ENCODE results near the gene SLC5A11. TPM values are rescaled to one million over a fixed set of nuclear protein-coding genes. Genes with fewer than 3 reads are reported as not detected.
"Not testable (repeated sequence)": the region's sequence is repeated elsewhere in the genome, so short reads cannot be mapped to it uniquely, and the experiment has no call there.

SLC5A11 gene
- total RNA-seq, 2 donors from 2014 or later = not detected

DNA sequence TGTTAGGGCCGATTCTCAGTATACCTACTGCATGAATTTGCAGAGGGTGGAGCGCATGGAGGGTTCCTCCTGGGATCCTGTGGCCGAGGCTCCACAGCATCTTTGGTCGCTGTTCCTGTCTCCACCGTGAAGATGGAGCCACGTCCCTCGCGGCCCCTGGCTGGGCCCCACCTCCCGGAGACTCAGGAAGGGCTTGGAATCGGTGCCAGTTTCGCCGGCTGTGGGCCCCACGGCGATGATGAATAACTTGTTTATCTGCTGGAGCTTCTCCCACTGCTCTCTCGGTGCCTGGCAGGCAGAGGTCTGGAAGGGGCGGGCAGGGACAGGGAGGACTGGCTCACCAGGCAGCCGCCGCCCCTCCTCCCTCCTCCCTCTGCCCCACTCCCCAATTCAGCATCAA, 8.1 kb downstream of the SLC5A11 start:
- peak; percentile 78 for DNase-seq (ENCODE audit: low spot score)
- intact Hi-C loops (cut with DNase I) = no loop called here

DNA sequence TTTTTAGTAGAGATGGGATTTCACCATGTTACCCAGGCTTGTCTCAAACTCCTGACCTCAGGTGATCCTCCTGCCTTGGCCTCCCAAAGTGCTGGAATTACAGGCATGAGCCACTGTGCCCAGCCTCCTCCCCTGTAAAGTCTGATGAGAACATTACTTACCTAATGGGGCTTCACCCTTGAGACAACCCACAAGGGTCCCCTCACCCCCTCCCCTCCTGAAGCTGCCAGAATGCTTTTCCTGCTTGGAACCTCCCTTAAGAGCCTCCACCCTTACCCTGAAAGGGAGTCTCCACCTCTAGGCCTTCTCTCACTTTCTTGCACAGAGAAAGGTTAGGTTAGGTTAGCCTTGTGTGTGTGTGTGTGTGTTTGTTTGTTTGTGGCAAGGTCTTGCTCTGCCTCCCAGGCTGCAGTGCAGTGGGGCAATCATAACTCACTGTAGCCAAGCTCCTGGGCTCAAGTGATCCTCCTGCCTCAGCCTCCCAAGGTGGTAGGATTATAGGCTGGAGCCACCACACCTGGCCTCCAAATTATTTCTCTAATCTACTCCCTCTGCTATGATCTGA, 8.9 kb downstream of the SLC5A11 start:
- DNase-seq (ENCODE audit: low spot score) = peak; percentile 5
- intact Hi-C loops (cut with DNase I) = no loop called here

- no peak for DNase-seq (ENCODE audit: low spot score)
- intact Hi-C loops (cut with DNase I) = no loop called here
Observed at GRCh38 chr16:24855678-24856077, 9.9 kb downstream of the SLC5A11 start.

DNA sequence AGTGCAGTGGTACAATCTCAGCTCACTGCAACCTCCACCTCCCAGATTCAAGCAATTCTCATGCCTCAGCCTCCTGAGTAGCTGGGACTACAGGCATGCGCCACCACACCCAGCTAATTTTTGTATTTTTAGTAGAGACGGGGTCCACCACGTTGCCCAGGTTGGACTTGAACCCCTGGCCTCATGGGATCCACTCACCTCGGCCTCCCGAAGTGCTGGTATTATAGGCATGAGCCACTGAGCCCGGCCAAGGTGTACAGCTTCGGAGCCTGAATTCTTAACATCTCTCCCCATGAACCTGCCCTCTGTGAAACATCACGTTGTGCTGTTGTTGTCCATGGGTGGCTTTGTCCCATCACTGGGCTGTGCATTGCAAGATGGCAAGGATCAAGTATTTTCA, 11.1 kb downstream of the SLC5A11 start:
- peak; percentile 22 for DNase-seq (ENCODE audit: low spot score)
- intact Hi-C loops (cut with DNase I) = not testable (repeated sequence)

GRCh38 chr16:24858219-24859041, 12.7 kb downstream of the SLC5A11 start:
- intact Hi-C loops (cut with DNase I) = no loop called here
- peak; percentile 78 for DNase-seq (ENCODE audit: low spot score)

GRCh38 chr16:24861461-24861860, 15.7 kb downstream of the SLC5A11 start:
- intact Hi-C loops (cut with DNase I) = no loop called here
- DNase-seq (ENCODE audit: low spot score) = no peak

DNA sequence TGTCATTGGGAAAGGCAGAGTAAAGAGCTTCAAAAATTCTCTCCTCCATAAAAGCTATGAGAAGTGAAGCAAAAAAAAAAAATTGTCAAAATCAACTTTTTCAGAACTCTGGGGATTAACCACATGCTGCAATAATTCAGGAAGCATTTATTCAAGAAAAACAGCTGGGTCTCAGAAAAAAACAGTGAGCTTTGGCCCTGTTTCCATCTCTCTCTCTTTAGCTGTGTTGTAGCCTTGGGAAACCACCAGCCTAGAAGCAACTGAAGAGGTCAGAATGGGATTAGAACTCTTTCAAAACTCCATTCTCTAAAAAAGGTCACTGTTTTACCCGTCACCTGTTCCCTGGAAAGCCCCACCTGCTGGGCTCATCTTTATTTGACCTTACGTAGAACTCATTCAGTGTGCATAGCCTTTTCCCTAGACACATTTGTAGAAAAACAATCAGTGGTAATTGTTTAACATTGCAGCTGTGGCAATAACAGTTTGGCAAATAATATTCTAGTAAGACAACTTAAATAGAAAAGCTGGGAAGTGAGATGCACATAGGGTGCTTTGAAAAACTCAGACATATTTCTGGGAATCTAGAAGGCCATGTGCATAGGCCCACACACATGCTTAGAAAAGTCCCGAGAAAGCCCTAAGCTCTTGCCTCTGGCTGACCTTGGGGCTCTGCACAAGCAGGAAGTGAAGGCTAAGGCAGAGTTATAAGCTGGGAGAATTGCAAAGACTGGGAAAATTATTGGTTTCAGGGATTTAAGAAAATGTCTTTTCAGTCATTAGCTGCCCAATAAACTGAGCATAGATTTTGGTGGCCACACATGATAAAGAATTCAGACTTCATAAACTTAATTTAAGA, 18.0 kb downstream of the SLC5A11 start:
- intact Hi-C loops (cut with DNase I) = no loop called here
- no peak for DNase-seq (ENCODE audit: low spot score)

DNA sequence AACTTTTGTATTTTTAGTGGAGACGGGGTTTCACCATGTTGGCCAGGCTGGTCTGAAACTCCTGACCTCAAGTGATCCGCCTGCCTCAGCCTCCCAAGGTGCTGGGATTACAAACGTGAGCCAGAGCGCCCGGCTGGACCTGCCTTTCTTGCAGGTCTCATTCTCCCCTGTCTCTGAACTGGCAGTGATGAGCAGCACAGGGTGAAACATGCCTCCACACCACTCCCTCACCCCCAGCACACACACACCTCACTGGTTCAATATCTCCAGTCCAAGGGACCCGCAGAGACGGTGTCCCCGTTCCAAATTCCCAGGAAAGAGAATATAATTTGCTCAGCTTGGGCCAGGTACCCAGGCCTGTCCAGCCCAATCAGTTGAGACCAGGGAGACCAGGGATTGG, 23.3 kb downstream of the SLC5A11 start:
- intact Hi-C loops (cut with DNase I) = no loop called here
- DNase-seq (ENCODE audit: low spot score) = no peak

GRCh38 chr16:24871891-24872290, 26.1 kb downstream of the SLC5A11 start:
- intact Hi-C loops (cut with DNase I) = loop anchor here in 1 of 2 donors (1.0 kb wide), 1 partner anchor 26 kb away; no protein-coding TSS in a partner anchor
- no peak for DNase-seq (ENCODE audit: low spot score)

- no peak for DNase-seq (ENCODE audit: low spot score)
- intact Hi-C loops (cut with DNase I) = no loop called here
Observed at GRCh38 chr16:24873028-24873427, 27.3 kb downstream of the SLC5A11 start.

GRCh38 chr16:24875466-24875865, 29.7 kb downstream of the SLC5A11 start:
- no peak for DNase-seq (ENCODE audit: low spot score)
- intact Hi-C loops (cut with DNase I) = no loop called here

DNA sequence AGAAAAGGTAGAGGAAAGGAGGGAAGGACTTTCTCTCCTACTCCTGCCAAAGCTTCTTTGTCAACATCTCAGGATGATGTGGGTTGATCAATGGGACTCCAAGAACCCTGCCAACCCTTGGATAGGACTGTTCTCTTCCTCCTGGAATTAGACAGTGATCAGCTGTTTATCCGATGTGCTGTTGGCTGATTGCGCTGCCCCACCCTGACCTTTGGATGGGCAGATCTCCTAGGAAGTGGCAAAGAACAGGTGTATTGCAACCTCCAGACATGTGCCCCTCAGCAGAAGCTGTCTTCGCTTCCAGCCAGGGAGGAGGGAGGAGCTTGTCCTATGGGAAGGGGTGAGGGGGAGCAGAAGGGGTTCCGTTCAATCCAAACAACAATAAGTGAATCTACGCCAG, 30.5 kb downstream of the SLC5A11 start:
- DNase-seq (ENCODE audit: low spot score) = no peak
- intact Hi-C loops (cut with DNase I) = no loop called here

- intact Hi-C loops (cut with DNase I) = no loop called here
- no peak for DNase-seq (ENCODE audit: low spot score)
Observed at GRCh38 chr16:24879684-24880083, 33.9 kb downstream of the SLC5A11 start.

- DNase-seq (ENCODE audit: low spot score) = no peak
- intact Hi-C loops (cut with DNase I) = no loop called here
Observed at GRCh38 chr16:24883714-24884151, 38.0 kb downstream of the SLC5A11 start.

DNA sequence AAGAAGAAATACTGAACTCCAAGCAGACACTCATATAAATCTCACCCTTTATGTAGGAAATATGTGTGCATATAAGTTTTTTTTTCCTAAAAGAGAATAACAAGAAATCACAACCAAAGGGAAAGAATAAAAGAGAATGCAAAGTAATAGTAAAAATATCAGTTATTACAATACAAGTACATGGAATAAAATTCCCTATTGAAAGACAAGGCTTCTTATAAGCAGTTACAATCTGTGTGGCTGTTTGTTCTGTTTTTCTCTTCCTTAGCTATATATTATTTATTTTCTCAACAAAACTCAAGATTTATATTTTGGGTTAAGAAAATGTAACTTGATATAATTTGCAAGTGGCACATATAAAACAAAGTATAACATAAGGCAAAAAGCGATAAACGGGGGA, 41.7 kb downstream of the SLC5A11 start:
- no peak for DNase-seq (ENCODE audit: low spot score)
- intact Hi-C loops (cut with DNase I) = no loop called here

DNA sequence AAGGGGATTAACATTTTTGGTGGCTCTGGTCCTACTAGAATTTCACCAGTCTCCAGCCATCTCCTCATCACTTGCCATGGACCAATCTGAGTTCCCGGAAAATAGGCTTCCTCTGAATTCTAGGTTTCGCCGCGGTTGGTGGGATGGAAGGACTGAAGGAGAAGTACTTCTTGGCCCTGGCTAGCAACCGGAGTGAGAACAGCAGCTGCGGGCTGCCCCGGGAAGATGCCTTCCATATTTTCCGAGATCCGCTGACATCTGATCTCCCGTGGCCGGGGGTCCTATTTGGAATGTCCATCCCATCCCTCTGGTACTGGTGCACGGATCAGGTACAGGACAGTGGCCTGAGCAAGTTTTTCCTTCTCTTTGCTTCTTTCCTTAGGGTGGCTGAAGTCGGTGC, 45.0 kb downstream of the SLC5A11 start:
- intact Hi-C loops (cut with DNase I) = no loop called here
- DNase-seq (ENCODE audit: low spot score) = peak; percentile 60

GRCh38 chr16:24896439-24896838, 50.7 kb downstream of the SLC5A11 start:
- DNase-seq (ENCODE audit: low spot score) = peak; percentile 2
- intact Hi-C loops (cut with DNase I) = no loop called here

DNA sequence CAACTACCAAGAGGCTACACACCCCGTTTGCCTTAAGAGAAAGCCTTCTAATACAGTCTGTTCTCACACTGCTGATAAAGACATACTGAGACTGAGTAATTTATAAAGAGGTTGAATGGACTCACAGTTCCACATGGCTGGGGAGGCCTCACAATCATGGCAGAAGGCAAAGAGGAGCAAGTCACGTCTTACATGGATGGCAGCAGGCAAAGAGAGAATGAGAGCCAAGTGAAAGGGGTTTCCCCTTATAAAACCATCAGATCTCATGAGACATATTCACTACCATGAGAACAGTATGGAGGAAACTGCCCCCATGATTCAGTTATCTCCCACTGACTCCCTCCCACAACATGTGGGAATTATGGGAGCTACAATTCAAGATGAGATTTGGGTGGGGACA, 51.8 kb downstream of the SLC5A11 start:
- peak; percentile 1 for DNase-seq (ENCODE audit: low spot score)
- intact Hi-C loops (cut with DNase I) = not testable (repeated sequence)

GRCh38 chr16:24900230-24900629, 54.5 kb downstream of the SLC5A11 start:
- intact Hi-C loops (cut with DNase I) = no loop called here
- DNase-seq (ENCODE audit: low spot score) = no peak

DNA sequence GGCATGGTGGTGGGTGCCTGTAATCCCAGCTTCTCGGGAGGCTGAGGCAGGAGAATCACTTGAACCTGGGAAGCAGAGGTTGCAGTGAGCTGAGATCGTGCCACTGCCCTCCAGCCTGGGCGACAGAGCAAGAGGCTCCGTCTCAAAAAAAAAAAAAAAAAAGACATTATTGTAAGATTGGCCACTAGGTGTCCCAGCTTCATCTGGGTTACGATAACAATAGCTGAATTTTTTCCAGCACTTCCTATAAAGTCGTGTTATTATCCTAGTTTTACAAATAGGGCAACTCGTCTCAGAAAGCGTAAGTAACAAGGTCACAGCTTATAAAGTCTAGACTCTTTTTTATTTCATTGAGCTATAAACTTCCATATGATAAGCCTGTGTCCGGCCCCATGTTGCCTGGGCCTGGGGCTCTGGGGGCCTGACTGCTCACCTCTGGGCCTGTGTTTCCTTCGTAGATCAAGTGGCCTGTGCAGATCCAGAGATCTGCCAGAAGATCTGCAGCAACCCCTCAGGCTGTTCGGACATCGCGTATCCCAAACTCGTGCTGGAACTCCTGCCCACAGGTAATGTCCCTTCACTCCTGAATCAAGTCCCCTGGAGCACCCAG, 60.5 kb downstream of the SLC5A11 start:
- intact Hi-C loops (cut with DNase I) = no loop called here
- no peak for DNase-seq (ENCODE audit: low spot score)
